Lower leg skin (tissue), 4 donors: ENCODE results near the gene XDH. TPM values are rescaled to one million over a fixed set of nuclear protein-coding genes. Genes with fewer than 3 reads are reported as not detected.

Experiments used
- DNase-seq, 2 donors: peaks; one replicate each; pipeline ENCODE4 v3.0.0-alpha.2; 2019; ENCODE audit warnings: low spot score in 2 of 2
- H3K4me3 ChIP-seq: fragments of 200-600 bp; sonication (generic); 2 replicates; pipeline ENCODE4 v1.5.1; 2017; ENCODE audit warnings: mild to moderate bottlenecking, low read depth; ENCODE audit not compliant: poor library complexity, severe bottlenecking
- CTCF ChIP-seq, 3 donors: fragments of 450-650 bp; IDR thresholded peaks; one replicate each; pipeline ENCODE4 v1.5.1; 2016; ENCODE audit warnings: antibody characterized with exemption in 3 of 3, mild to moderate bottlenecking in 3 of 3, moderate library complexity in 2 of 3
- POLR2A ChIP-seq, 2 donors: fragments of 450-650 bp; IDR thresholded peaks; one replicate each; pipeline ENCODE4 v1.6.1; 2016 to 2017; ENCODE audit warnings: antibody characterized with exemption in 2 of 2, mild to moderate bottlenecking in 1 of 2, moderate library complexity in 1 of 2
- WGBS, 2 donors: methylation state at CpG; one replicate each; pipeline ENCODE4 v1.1.5; 2018; 5-methylcytosine and 5-hydroxymethylcytosine counted together
- intact Hi-C: fragments of 100-400 bp; cut with DNase I; formaldehyde crosslinking; loops from one replicate; pipeline ENCODE4 v1.15.0; 2023; ENCODE audit warnings: low total_unique reads
- total RNA-seq, 4 donors: library from RNA; depleted of rRNA; stranded (reverse); fragments of >200 nt; gene quantifications; one replicate each; pipeline ENCODE4 v1.1.0, GENCODE V29; 2016

The XDH gene
- total RNA-seq, 4 donors from 2014 or later: 0.11 to 1.7 (median 0.75) TPM

- no peak for TF ChIP-seq POLR2A (IDR thresholded peaks at IDR 0.05)
- no peak for TF ChIP-seq CTCF (IDR thresholded peaks at IDR 0.05)
- intact Hi-C loops: no loop called here
- DNase-seq: no peak
- H3K4me3 ChIP-seq: no peak overlapping the region
- 91 to 96% methylated on average over 7 of the region's 7 CpGs for WGBS, 2 donors
These were observed 65.4 kb downstream of the XDH start for GRCh38 chr2:31349160-31349559.

- WGBS, 2 donors: 84 to 88% methylated on average over 5 of the region's 5 CpGs
- no peak overlapping the region for H3K4me3 ChIP-seq
- TF ChIP-seq POLR2A (IDR thresholded peaks at IDR 0.05): no peak
- no peak for TF ChIP-seq CTCF (IDR thresholded peaks at IDR 0.05)
- no peak for DNase-seq
- intact Hi-C loops: no loop called here
These were observed 65.9 kb downstream of the XDH start for GRCh38 chr2:31348618-31349017.

GRCh38 chr2:31347750-31348149 is 66.8 kb downstream of the XDH start:
- intact Hi-C loops: no loop called here
- TF ChIP-seq POLR2A (IDR thresholded peaks at IDR 0.05) (no peak), CTCF (IDR thresholded peaks at IDR 0.05) (no peak)
- DNase-seq: no peak
- no peak overlapping the region for H3K4me3 ChIP-seq
- 63 to 70% methylated on average over 9 of the region's 9 CpGs for WGBS, 2 donors

- intact Hi-C loops: no loop called here
- no peak for TF ChIP-seq POLR2A (IDR thresholded peaks at IDR 0.05)
- no peak for TF ChIP-seq CTCF (IDR thresholded peaks at IDR 0.05)
- WGBS, 2 donors: 75 to 87% methylated on average over 6 of the region's 6 CpGs
- no peak for DNase-seq
- no peak overlapping the region for H3K4me3 ChIP-seq
These were observed 67.2 kb downstream of the XDH start for GRCh38 chr2:31347319-31347718.

- no peak overlapping the region for H3K4me3 ChIP-seq
- WGBS, 2 donors: 93 to 94% methylated on average over 4 of the region's 4 CpGs
- TF ChIP-seq CTCF (IDR thresholded peaks at IDR 0.05) (no peak), POLR2A (IDR thresholded peaks at IDR 0.05) (no peak)
- no peak for DNase-seq
- intact Hi-C loops: no loop called here
These were observed 70.1 kb downstream of the XDH start for GRCh38 chr2:31344447-31344846.

- WGBS, 2 donors: 71 to 77% methylated on average over 6 of the region's 6 CpGs
- DNase-seq: no peak
- intact Hi-C loops: no loop called here
- H3K4me3 ChIP-seq: no peak overlapping the region
- no peak for TF ChIP-seq CTCF (IDR thresholded peaks at IDR 0.05)
These were observed 73.2 kb downstream of the XDH start for GRCh38 chr2:31341351-31341750.
